WERI-Rb-1 (cell line): Measurements from ENCODE around the gene THAP3.

Experiments
- DNase-seq: peaks from one replicate; pipeline ENCODE4 v3.0.0-alpha.2; 2020
- H3K27ac ChIP-seq: fragments of 250-450 bp; sonication (Bioruptor Pico); 2 replicates; pipeline ENCODE4 v1.5.1; 2020; ENCODE audit warnings: mild to moderate bottlenecking, moderate library complexity
- H3K27me3 ChIP-seq: fragments of 250-450 bp; sonication (Bioruptor Pico); 2 replicates; pipeline ENCODE4 v1.5.1; 2021; ENCODE audit warnings: mild to moderate bottlenecking, low read depth, moderate library complexity; ENCODE audit not compliant: insufficient read depth, severe bottlenecking
- H3K36me3 ChIP-seq: fragments of 250-450 bp; sonication (Bioruptor Pico); 2 replicates; pipeline ENCODE4 v1.5.1; 2020; ENCODE audit warnings: mild to moderate bottlenecking, moderate library complexity
- H3K4me3 ChIP-seq: 2 replicates; pipeline ENCODE4 v1.5.1; 2011; ENCODE audit warnings: low read depth, mild to moderate bottlenecking, control low read depth, low read length
- H3K9me3 ChIP-seq: fragments of 250-450 bp; sonication (Bioruptor Pico); 2 replicates; pipeline ENCODE4 v1.5.1; 2021; ENCODE audit warnings: mild to moderate bottlenecking, moderate library complexity; ENCODE audit not compliant: severe bottlenecking
- TF ChIP-seq, protein P1 (sequence below): IDR thresholded peaks from 2 replicates; pipeline ENCODE4 v1.5.1; 2011; ENCODE audit warnings: low read depth, mild to moderate bottlenecking, control low read depth, inconsistent platforms, low read length

The THAP3 gene

DNA sequence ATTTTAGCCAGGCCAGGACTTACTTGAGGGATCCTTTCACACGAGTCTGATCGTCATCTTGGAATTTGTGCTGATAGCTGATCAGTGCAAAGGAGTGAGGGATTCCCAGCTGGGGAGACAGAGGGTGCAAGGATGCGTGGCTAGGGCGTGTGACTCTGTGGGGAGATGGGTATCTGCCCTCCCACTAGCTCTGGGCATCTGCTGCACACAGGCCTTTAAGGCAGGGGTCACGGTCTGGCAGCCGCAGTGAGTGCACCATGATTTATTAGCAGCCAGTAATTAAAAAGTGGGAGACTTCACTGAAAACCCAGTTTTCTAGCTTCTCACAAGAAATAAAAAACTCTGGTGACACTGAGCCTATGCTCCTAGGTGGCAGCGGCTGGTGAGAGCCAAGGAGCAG is 20.4 kb downstream of the THAP3 start:
- Histone ChIP-seq H3K27me3 (no peaks in the 10 kb centered on the region), H3K36me3 (peaks cover 54% of the 10 kb centered on the region), H3K4me3 (no peak overlapping the region), H3K9me3 (no peaks in the 10 kb centered on the region), H3K27ac (no peak overlapping the region)
- TF ChIP-seq, protein P1, sequence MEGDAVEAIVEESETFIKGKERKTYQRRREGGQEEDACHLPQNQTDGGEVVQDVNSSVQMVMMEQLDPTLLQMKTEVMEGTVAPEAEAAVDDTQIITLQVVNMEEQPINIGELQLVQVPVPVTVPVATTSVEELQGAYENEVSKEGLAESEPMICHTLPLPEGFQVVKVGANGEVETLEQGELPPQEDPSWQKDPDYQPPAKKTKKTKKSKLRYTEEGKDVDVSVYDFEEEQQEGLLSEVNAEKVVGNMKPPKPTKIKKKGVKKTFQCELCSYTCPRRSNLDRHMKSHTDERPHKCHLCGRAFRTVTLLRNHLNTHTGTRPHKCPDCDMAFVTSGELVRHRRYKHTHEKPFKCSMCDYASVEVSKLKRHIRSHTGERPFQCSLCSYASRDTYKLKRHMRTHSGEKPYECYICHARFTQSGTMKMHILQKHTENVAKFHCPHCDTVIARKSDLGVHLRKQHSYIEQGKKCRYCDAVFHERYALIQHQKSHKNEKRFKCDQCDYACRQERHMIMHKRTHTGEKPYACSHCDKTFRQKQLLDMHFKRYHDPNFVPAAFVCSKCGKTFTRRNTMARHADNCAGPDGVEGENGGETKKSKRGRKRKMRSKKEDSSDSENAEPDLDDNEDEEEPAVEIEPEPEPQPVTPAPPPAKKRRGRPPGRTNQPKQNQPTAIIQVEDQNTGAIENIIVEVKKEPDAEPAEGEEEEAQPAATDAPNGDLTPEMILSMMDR: no peak
- DNase-seq: no peak

DNA sequence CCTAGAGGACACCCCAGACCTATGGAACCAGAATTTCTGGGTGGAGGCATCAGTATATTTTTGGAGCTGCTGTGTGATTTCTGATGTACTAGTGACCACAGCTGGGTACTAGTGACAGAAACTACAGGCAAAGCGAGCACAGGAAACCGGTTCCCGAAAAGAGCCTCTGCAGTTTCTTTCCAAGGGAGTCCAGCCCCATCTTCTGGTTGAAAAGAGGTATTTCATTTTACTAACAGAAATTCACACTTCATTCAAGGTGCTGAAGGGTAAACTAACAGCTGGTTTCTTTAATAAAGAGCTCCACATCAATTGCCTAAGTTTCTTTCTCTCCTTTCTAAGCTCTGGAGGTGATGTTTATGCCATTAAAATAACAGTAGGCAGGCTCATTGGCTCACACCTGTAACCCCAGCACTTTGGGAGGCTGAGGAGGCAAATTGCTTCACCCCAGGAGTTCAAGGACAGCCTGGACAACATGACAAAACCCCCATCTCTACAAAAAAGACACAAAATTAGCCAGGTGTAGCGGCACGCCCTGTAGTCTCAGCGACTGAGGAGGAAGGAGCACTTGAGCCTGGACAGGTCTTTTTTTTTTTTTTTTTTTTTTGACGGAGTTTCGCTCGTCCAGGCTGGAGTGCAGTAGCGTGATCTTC is 22.0 kb downstream of the THAP3 start:
- Histone ChIP-seq H3K36me3 (peaks cover 53% of the 10 kb centered on the region), H3K27me3 (no peaks in the 10 kb centered on the region), H3K4me3 (no peak overlapping the region), H3K27ac (no peak overlapping the region), H3K9me3 (no peaks in the 10 kb centered on the region)
- DNase-seq: peak; percentile 31
- TF ChIP-seq, protein P1: peak; percentile 44

DNA sequence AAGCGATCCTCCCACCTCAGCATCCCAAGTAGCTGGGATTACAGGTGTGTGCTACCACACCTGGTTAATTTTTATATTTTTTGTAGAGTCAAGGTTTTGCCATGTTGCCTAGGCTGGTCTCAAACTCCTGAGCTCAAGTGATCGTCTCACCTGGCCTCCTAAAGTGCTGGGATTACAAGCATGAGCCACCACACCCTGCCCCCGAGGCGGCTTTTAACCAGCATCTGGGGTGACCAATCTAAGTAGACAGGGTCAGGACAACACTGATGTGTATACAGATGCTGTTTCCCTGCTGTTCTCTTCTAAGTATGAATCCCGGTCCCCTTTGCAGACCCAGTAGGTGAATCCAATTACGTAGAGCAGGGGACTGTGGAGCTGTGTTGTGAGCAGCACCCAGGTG is 23.9 kb downstream of the THAP3 start:
- TF ChIP-seq, protein P1: no peak
- no peak overlapping the region for H3K27ac ChIP-seq
- peaks cover 54% of the 10 kb centered on the region for H3K36me3 ChIP-seq
- DNase-seq: no peak
- H3K4me3 ChIP-seq: no peak overlapping the region
- no peaks in the 10 kb centered on the region for H3K9me3 ChIP-seq
- H3K27me3 ChIP-seq: no peaks in the 10 kb centered on the region

DNA sequence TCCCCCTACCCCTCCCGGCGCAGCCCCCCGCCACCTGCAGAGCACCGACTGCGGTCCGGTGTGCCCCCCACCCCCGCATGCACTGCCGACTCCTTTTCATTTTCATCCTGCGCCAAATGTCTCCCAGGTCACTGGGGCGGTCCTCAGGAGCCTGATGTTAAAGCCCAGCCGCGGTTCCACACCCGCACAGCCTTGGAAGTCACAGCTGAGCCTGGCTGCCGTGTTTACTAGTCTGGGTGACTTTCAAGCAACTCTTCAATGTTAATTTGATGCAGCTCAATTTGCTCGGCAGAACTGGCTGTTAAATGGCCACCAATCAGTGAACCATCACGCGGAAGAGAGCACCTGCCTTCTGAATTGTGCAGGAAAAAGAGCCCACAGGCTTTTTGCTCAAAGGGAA is 27.2 kb downstream of the THAP3 start:
- Histone ChIP-seq H3K36me3 (peaks cover 38% of the 10 kb centered on the region), H3K27me3 (no peaks in the 10 kb centered on the region), H3K4me3 (no peak overlapping the region), H3K27ac (no peak overlapping the region), H3K9me3 (no peaks in the 10 kb centered on the region)
- DNase-seq: no peak
- TF ChIP-seq, protein P1: no peak

DNA sequence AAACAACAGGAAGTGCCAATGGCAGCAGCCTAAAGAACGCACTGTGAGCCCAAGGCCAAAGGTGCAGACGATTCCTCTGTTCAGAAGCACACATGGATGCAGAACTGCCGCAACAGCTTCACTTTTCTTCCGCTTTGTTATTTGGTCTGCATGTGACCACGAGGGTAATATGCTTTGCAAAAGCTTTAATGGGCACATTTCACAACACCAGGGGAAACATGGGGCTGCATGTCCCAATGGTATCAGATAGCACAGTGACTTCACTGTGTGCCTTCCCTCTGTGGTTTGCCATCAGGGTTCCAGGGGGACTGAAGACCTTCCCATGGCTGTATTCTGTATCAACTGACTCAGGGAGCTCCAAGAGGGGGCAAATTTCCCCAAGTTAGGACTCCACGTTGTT is 28.3 kb downstream of the THAP3 start:
- H3K4me3 ChIP-seq: no peak overlapping the region
- TF ChIP-seq, protein P1: no peak
- no peaks in the 10 kb centered on the region for H3K9me3 ChIP-seq
- H3K27ac ChIP-seq: no peak overlapping the region
- DNase-seq: no peak
- H3K36me3 ChIP-seq: peaks cover 44% of the 10 kb centered on the region
- no peaks in the 10 kb centered on the region for H3K27me3 ChIP-seq
